ENCODE results near the gene LMO1.

The LMO1 gene

GRCh38 chr11:8204025-8204424, 59.7 kb downstream of the LMO1 start:
- no peak for DNase-seq (ENCODE audit: low read depth)
- H3K4me3 ChIP-seq (ENCODE audit: low read length) = no peak overlapping the region
- no peak for TF ChIP-seq CTCF (conservative IDR thresholded peaks at IDR 0.05; ENCODE audit: low read depth, low read length)

- no peak for DNase-seq (ENCODE audit: low read depth)
- no peak overlapping the region for H3K4me3 ChIP-seq (ENCODE audit: low read length)
- no peak for TF ChIP-seq CTCF (conservative IDR thresholded peaks at IDR 0.05; ENCODE audit: low read depth, low read length)
Measured at GRCh38 chr11:8203414-8203715, 60.3 kb downstream of the LMO1 start.

GRCh38 chr11:8202516-8203413, 60.9 kb downstream of the LMO1 start:
- no peak for DNase-seq (ENCODE audit: low read depth)
- TF ChIP-seq CTCF (conservative IDR thresholded peaks at IDR 0.05; ENCODE audit: low read depth, low read length) = no peak

GRCh38 chr11:8201644-8202365, 61.9 kb downstream of the LMO1 start:
- no peak overlapping the region for H3K4me3 ChIP-seq (ENCODE audit: low read length)
- TF ChIP-seq CTCF (conservative IDR thresholded peaks at IDR 0.05; ENCODE audit: low read depth, low read length) = no peak
- DNase-seq (ENCODE audit: low read depth) = no peak

More at GRCh38 chr11:8202516-8203413, 60.9 kb downstream of the LMO1 start:
- H3K4me3 ChIP-seq (ENCODE audit: low read length) = no peak overlapping the region

- no peak for DNase-seq (ENCODE audit: low read depth)
- H3K4me3 ChIP-seq (ENCODE audit: low read length) = no peak overlapping the region
- no peak for TF ChIP-seq CTCF (conservative IDR thresholded peaks at IDR 0.05; ENCODE audit: low read depth, low read length)
Measured at GRCh38 chr11:8199676-8200075, 64.0 kb downstream of the LMO1 start.

- no peak for TF ChIP-seq CTCF (conservative IDR thresholded peaks at IDR 0.05; ENCODE audit: low read depth, low read length)
- no peak for DNase-seq (ENCODE audit: low read depth)
- H3K4me3 ChIP-seq (ENCODE audit: low read length) = no peak overlapping the region
Measured at GRCh38 chr11:8196749-8197148, 66.9 kb downstream of the LMO1 start.

- no peak overlapping the region for H3K4me3 ChIP-seq (ENCODE audit: low read length)
- no peak for DNase-seq (ENCODE audit: low read depth)
- no peak for TF ChIP-seq CTCF (conservative IDR thresholded peaks at IDR 0.05; ENCODE audit: low read depth, low read length)
Measured at GRCh38 chr11:8194956-8195355, 68.7 kb downstream of the LMO1 start.
